Aorta (tissue), 5 donors: ENCODE data around the gene FAM20A. TPM values are rescaled to one million over a fixed set of nuclear protein-coding genes. Genes with fewer than 3 reads are reported as not detected.

Experiments used
- ATAC-seq: fragments of 200-7000 bp; cut with Tn5 transposase; one replicate; pipeline ENCODE4 v1.9.1; 2022; ENCODE audit warnings: moderate library complexity; ENCODE audit not compliant: low FRiP score
- DNase-seq, 2 donors: peaks; one replicate each; pipeline ENCODE4 v3.0.0-alpha.2; 2020
- H3K27ac ChIP-seq, 2 donors: one replicate each; pipeline ENCODE4 v1.5.1; 2013; ENCODE audit warnings: low read length in 2 of 2, mild to moderate bottlenecking in 2 of 2, moderate library complexity in 2 of 2, control low read depth in 1 of 2, inconsistent platforms in 1 of 2, low read depth in 1 of 2
- H3K27me3 ChIP-seq, 2 donors: one replicate each; pipeline ENCODE4 v1.6.1; 2013; ENCODE audit warnings: control low read depth in 1 of 2, low read length in 1 of 2, mild to moderate bottlenecking in 1 of 2, moderate library complexity in 1 of 2; ENCODE audit not compliant: insufficient read depth in 2 of 2, control insufficient read depth in 1 of 2
- H3K36me3 ChIP-seq, 2 donors: one replicate each; pipeline ENCODE4 v1.6.1; 2013; ENCODE audit warnings: control low read depth in 1 of 2, low read length in 1 of 2, mild to moderate bottlenecking in 1 of 2; ENCODE audit not compliant: insufficient read depth in 2 of 2, control insufficient read depth in 1 of 2
- H3K4me1 ChIP-seq, 2 donors: one replicate each; pipeline ENCODE4 v1.6.1; 2013; ENCODE audit warnings: low read length in 2 of 2, control low read depth in 1 of 2, mild to moderate bottlenecking in 1 of 2, moderate library complexity in 1 of 2; ENCODE audit not compliant: insufficient read depth in 2 of 2, control insufficient read depth in 1 of 2
- H3K4me3 ChIP-seq, 2 donors: one replicate each; pipeline ENCODE4 v1.5.1; 2013; ENCODE audit warnings: low read length in 2 of 2, control low read depth in 1 of 2, mild to moderate bottlenecking in 1 of 2
- H3K9me3 ChIP-seq: one replicate; pipeline ENCODE4 v1.6.1; 2013; ENCODE audit warnings: mild to moderate bottlenecking, low read length; ENCODE audit not compliant: control insufficient read depth
- WGBS, 2 donors: extraction: QIAGEN DNeasy Blood & Tissue Kit; methylation state at CpG; one replicate each; pipeline ENCODE4 v1.1.7; 2013; 5-methylcytosine and 5-hydroxymethylcytosine counted together
- intact Hi-C, 2 donors: fragments of 100-400 bp; cut with DNase I; formaldehyde crosslinking; loops; one replicate each; pipeline versions ENCODE4 v1.14.2 to v1.15.0; 2022
- polyA plus RNA-seq, 2 donors: library from polyadenylated mRNA; stranded (reverse); fragments of 200-250 nt; gene quantifications; one replicate each; pipeline ENCODE4 v1.2.3, GENCODE V29; 2013
- total RNA-seq, 2 donors: library from RNA; stranded (reverse); fragmentation: NEBNext Ultra II Directional; extraction: Animal tissue kit (Norgen Biotek cat#: 25700); gene quantifications; one replicate each; pipeline ENCODE4 v1.2.1, GENCODE V29; 2021
- donor health status: healthy with polysubstance abuse.
- donor health status: Bipolar disorder and iron deficiency.
- donor health status: DM: no; HTN: no; CAD: no.
- donor health status: DM: no; HTN: no; CAD: no.
- donor health status: DM: yes; HTN: yes; CAD: no.

FAM20A gene
- total and polyA plus RNA-seq, 4 donors = 0.69 to 71.6 (median 11.2) TPM

- no peaks in the 10 kb centered on the region for H3K27me3 ChIP-seq
- WGBS, 2 donors = 95 to 98% methylated on average over 8 of the region's 8 CpGs
- H3K27ac ChIP-seq = no peak overlapping the region
- peaks cover 5 to 8% of the 10 kb centered on the region in 2 donors for H3K4me1 ChIP-seq
- intact Hi-C loops = no loop called here
- DNase-seq (no peak), ATAC-seq (no peak)
- H3K4me3 ChIP-seq = no peak overlapping the region
- no peaks in the 10 kb centered on the region for H3K9me3 ChIP-seq
- H3K36me3 ChIP-seq = no peaks in the 10 kb centered on the region
These were observed 33.6 kb downstream of the FAM20A start for GRCh38 chr17:68567581-68567980.

DNA sequence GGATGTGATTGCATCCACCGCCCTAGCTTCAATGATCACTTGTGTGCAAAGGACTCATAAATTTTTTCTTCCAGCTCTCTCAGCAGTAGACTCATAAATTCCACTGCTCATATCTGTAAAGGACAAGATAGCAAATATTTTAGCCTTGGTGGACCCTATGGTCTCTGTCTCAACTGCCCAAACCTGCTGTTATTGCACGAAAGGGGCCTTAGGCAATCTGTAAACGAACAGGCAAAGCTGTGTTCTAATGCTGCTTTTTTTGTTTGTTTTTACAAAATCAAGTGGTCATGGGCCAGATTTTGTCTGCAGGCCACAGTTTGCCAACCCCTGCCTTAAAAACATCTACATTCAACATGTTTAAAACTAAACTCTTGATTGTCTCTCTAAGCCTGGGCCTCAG lies 34.1 kb downstream of the FAM20A start:
- Histone ChIP-seq H3K27ac (peak overlapping the region in 1 of 2 donors; percentile 14), H3K27me3 (no peaks in the 10 kb centered on the region), H3K36me3 (no peaks in the 10 kb centered on the region), H3K9me3 (no peaks in the 10 kb centered on the region), H3K4me3 (no peak overlapping the region), H3K4me1 (peaks cover 5 to 8% of the 10 kb centered on the region in 2 donors)
- DNase-seq = no peak
- WGBS, 2 donors = 32 to 51% methylated on average over 3 of the region's 3 CpGs
- intact Hi-C loops = no loop called here
- no peak for ATAC-seq

- ATAC-seq = no peak
- intact Hi-C loops = no loop called here
These were observed 34.8 kb downstream of the FAM20A start for GRCh38 chr17:68566442-68566738.

DNA sequence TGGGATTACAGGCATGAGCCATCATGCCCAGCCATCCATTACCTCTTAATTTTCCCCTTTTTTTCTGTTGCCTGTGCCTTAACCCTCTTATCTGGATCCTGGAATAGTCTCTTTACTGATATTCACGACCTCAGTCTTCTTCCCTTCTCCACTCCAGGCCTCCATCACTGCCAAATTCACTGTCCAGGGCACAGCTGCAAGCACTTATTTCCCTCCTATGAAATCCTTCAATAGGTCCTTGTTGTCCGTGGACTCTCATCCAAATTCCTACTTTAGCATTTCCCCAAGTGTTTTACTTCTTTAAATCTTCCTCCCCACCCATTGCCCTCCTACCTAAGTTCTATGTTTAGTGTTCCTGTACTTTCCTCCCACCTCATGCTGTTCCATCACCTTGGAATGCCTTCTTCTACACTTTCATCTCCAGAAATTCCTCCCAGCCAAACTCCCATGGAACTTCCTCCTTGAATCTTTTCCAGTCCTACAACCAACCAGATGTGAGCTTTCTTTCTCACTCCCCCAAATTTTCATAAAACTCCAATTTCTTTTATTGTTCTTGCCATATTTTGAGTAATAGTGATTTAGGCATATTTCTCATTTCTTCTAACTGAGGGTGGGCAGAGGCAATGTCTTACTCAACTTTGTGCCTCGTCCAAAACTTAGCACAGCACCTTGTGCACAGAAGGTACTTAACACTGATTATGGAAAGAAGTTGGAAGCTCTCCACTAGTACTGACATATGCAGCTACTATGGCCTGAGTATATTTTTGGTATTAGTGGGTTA lies 35.3 kb downstream of the FAM20A start:
- Histone ChIP-seq H3K36me3 (no peaks in the 10 kb centered on the region), H3K9me3 (no peaks in the 10 kb centered on the region), H3K4me3 (no peak overlapping the region), H3K27ac (peak overlapping the region in 1 of 2 donors; percentile 68), H3K4me1 (peaks cover 5 to 8% of the 10 kb centered on the region in 2 donors), H3K27me3 (no peaks in the 10 kb centered on the region)
- intact Hi-C loops = no loop called here
- WGBS, 2 donors = 46 to 53% methylated on average over 3 of the region's 3 CpGs
- ATAC-seq (no peak), DNase-seq (no peak)

More at GRCh38 chr17:68566442-68566738, 34.8 kb downstream of the FAM20A start:
- Histone ChIP-seq H3K27me3 (no peaks in the 10 kb centered on the region), H3K4me1 (peaks cover 5 to 8% of the 10 kb centered on the region in 2 donors), H3K36me3 (no peaks in the 10 kb centered on the region), H3K27ac (no peak overlapping the region), H3K4me3 (no peak overlapping the region), H3K9me3 (no peaks in the 10 kb centered on the region)
- DNase-seq = no peak
- 3 to 9% methylated on average over 2 of the region's 2 CpGs for WGBS, 2 donors

- intact Hi-C loops = no loop called here
- peaks cover 5 to 8% of the 10 kb centered on the region in 2 donors for H3K4me1 ChIP-seq
These were observed 36.6 kb downstream of the FAM20A start for GRCh38 chr17:68564415-68565111.

DNA sequence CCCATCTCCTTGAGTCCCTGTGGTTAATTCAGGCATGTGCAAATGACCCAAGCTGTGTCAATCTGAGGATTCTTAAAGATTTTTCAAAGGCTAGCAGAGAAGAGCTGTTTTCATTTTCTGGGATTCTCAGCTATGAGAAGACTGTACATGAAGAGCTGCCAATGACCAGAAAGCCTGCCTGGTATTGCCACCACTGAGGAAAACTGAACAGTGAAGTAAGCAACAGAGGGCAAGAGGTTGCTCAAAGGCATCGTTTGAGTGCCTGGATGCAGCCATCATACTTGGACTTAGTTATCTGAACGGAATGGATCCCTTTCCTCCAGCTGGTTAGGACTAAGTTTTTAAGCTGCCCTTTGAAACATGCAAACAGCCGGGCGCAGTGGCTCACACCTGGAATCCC lies 38.4 kb downstream of the FAM20A start:
- DNase-seq (no peak), ATAC-seq (no peak)
- intact Hi-C loops = no loop called here
- H3K4me1 ChIP-seq = peaks cover 5 to 8% of the 10 kb centered on the region in 2 donors
- 89 to 90% methylated on average over 4 of the region's 4 CpGs for WGBS, 2 donors
- no peak overlapping the region for H3K4me3 ChIP-seq
- H3K9me3 ChIP-seq = no peaks in the 10 kb centered on the region
- H3K36me3 ChIP-seq = no peaks in the 10 kb centered on the region
- H3K27ac ChIP-seq = no peak overlapping the region
- H3K27me3 ChIP-seq = no peaks in the 10 kb centered on the region

More at GRCh38 chr17:68564415-68565111, 36.6 kb downstream of the FAM20A start:
- ATAC-seq (no peak), DNase-seq (no peak)
- Histone ChIP-seq H3K4me3 (no peak overlapping the region), H3K36me3 (no peaks in the 10 kb centered on the region), H3K27me3 (no peaks in the 10 kb centered on the region), H3K9me3 (no peaks in the 10 kb centered on the region), H3K27ac (no peak overlapping the region)
- WGBS, 2 donors = 87 to 89% methylated on average over 8 of the region's 8 CpGs

DNA sequence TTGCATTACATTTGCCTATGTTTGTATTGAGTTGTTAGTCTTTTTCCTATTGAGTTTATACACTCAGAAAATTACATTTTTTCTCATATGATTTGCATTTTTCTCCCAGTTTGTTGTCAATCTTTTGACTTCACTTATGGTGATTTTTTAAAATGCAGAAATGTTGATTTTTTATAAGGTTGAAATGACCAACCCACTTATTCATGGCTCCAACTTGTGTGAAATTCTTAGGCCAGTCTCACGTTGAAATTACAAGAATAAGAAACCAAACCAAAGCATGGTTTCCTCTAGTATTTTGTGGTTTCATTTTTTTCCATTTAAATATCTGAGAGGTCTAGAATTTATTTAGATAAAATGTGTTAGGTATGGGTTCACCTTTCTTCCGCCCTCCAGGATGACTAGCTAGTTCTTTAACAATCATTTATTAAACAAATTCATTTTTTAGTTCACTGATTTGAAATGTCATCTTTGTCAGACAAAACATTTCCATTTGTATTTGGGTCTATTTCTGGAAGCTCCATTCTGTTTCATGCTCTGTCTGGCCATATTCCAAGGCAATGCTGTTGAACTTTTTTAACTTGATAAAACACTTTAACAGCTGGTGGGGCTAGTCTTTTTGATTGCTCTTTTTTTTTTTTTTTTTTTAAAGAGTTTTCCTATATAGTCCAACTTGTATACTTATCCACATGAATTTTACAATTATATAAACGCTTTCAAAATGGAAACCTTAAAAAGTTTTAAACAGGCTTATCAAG lies 40.0 kb downstream of the FAM20A start:
- DNase-seq (no peak), ATAC-seq (no peak)
- intact Hi-C loops = no loop called here
- Histone ChIP-seq H3K9me3 (no peaks in the 10 kb centered on the region), H3K4me1 (peaks cover 0 to 2% of the 10 kb centered on the region in 2 donors), H3K36me3 (no peaks in the 10 kb centered on the region), H3K27me3 (no peaks in the 10 kb centered on the region), H3K4me3 (no peak overlapping the region), H3K27ac (no peak overlapping the region)
- WGBS, 2 donors = 30 to 34% methylated on average over 3 of the region's 3 CpGs

DNA sequence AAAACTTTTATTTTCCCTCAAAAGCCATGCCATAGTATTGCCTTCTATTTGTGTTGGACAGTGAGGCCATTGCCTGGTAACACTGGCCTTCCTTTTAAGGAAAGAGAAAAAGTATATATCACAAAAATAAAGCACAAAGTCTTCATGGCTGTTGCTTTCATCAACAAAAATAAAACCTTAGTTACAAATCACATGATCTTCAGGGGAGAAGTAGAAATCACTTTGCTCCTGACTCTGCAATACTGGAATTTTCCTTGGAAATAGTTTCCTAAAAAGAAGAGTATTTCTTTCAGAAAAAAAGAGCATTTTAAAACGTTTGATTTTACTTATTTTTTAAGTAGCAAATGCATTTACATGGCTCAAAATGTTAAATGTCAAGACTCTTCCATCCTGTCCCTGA lies 41.9 kb downstream of the FAM20A start:
- H3K27ac ChIP-seq = no peak overlapping the region
- no peaks in the 10 kb centered on the region for H3K9me3 ChIP-seq
- DNase-seq (no peak), ATAC-seq (no peak)
- 0 to 2% methylated on average over 1 of the region's 1 CpG for whole genome bisulfite sequencing, 2 donors
- H3K27me3 ChIP-seq = no peaks in the 10 kb centered on the region
- no peaks in the 10 kb centered on the region for H3K4me1 ChIP-seq
- intact Hi-C loops = no loop called here
- no peaks in the 10 kb centered on the region for H3K36me3 ChIP-seq
- H3K4me3 ChIP-seq = no peak overlapping the region
